ENCODE measurements around the gene B4GALT3.

DNA sequence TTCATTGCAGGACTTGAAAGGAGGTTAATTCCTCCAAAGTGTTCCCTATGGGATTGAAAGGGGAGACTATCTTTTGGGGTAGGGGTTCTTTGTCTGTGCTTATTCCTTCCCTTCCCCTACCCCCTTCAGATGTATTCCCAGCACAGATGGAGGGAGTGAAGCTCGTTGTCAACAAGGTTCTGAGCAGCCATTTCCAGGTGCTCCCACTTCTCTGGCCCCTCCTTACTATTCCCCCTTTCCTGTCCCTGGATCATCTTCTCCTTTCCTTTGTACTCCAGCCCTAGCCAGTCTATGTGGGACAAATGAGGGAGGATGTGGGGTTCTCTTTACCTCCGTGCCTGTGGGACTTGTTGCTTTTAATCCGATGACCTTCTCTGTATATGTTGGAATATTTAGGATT is 49.5 kb upstream of the B4GALT3 start:
- TF ChIP-seq, protein P1, sequence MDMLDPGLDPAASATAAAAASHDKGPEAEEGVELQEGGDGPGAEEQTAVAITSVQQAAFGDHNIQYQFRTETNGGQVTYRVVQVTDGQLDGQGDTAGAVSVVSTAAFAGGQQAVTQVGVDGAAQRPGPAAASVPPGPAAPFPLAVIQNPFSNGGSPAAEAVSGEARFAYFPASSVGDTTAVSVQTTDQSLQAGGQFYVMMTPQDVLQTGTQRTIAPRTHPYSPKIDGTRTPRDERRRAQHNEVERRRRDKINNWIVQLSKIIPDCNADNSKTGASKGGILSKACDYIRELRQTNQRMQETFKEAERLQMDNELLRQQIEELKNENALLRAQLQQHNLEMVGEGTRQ (IDR thresholded peaks at IDR 0.05; ENCODE audit: low read length): no peak
- TF ChIP-seq, protein P2, sequence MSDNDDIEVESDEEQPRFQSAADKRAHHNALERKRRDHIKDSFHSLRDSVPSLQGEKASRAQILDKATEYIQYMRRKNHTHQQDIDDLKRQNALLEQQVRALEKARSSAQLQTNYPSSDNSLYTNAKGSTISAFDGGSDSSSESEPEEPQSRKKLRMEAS (IDR thresholded peaks at IDR 0.05): no peak
- no peak for TF ChIP-seq CEBPB (IDR thresholded peaks at IDR 0.05; ENCODE audit: low read depth, low read length)
- TF ChIP-seq, protein P3, sequence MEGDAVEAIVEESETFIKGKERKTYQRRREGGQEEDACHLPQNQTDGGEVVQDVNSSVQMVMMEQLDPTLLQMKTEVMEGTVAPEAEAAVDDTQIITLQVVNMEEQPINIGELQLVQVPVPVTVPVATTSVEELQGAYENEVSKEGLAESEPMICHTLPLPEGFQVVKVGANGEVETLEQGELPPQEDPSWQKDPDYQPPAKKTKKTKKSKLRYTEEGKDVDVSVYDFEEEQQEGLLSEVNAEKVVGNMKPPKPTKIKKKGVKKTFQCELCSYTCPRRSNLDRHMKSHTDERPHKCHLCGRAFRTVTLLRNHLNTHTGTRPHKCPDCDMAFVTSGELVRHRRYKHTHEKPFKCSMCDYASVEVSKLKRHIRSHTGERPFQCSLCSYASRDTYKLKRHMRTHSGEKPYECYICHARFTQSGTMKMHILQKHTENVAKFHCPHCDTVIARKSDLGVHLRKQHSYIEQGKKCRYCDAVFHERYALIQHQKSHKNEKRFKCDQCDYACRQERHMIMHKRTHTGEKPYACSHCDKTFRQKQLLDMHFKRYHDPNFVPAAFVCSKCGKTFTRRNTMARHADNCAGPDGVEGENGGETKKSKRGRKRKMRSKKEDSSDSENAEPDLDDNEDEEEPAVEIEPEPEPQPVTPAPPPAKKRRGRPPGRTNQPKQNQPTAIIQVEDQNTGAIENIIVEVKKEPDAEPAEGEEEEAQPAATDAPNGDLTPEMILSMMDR (IDR thresholded peaks at IDR 0.05; ENCODE audit: control extremely low read depth in 1 of 3, insufficient read depth in 1 of 3, low read depth in 1 of 3, low read length in 3 of 3): no peak
- TF ChIP-seq ZNF274 (IDR thresholded peaks at IDR 0.05; ENCODE audit: borderline replicate concordance, extremely low read depth, low read length): no peak
- TF ChIP-seq EP300 (IDR thresholded peaks at IDR 0.05; ENCODE audit: borderline replicate concordance in 1 of 2, low read depth in 2 of 2, low read length in 2 of 2): no peak
- TF ChIP-seq SP2 (IDR thresholded peaks at IDR 0.05; ENCODE audit: low read length): no peak
- TF ChIP-seq EZH2 (IDR thresholded peaks at IDR 0.05; ENCODE audit: low read depth, low read length, severe bottlenecking): no peak
- TF ChIP-seq TEAD4 (IDR thresholded peaks at IDR 0.05; ENCODE audit: low read depth, low read length): no peak
- TF ChIP-seq POLR2A (IDR thresholded peaks at IDR 0.05; ENCODE audit: control extremely low read depth in 1 of 2, low read depth in 2 of 2, low read length in 2 of 2): no peak
- no peak for TF ChIP-seq CREB1 (IDR thresholded peaks at IDR 0.05)
- TF ChIP-seq GTF2F1 (IDR thresholded peaks at IDR 0.05; ENCODE audit: borderline replicate concordance, low read depth, low read length): no peak
- TF ChIP-seq RAD21 (IDR thresholded peaks at IDR 0.05 in 1 of 2, conservative IDR thresholded peaks at IDR 0.05 in 1 of 2; ENCODE audit: low read depth in 2 of 2, low read length in 2 of 2): no peak
- no peak for TF ChIP-seq POLR2AphosphoS5 (IDR thresholded peaks at IDR 0.05; ENCODE audit: low read depth, low read length)

All from H1 (cell line).